Non-pigmented ciliary epithelial cell (primary cell): ENCODE measurements around the gene ORAI2.
"Not testable (repeated sequence)": the region's sequence is repeated elsewhere in the genome, so short reads cannot be mapped to it uniquely, and the experiment has no call there.

ENCODE experiments used
- DNase-seq: peaks from one replicate; pipeline ENCODE4 v3.0.0-alpha.2; 2010; ENCODE audit warnings: low read depth

ORAI2 gene

GRCh38 chr7:102503141-102503540 is 69.8 kb downstream of the ORAI2 start:
- not testable (repeated sequence) for DNase-seq

GRCh38 chr7:102505298-102506185 is 72.2 kb downstream of the ORAI2 start:
- not testable (repeated sequence) for DNase-seq
